A673 (cell line): Measurements from ENCODE around the gene MRPL9.

Source experiments
- EZH2 ChIP-seq: fragments of 200-600 bp; sonication (generic); IDR thresholded peaks from 2 replicates; pipeline ENCODE4 v1.6.1; 2017; ENCODE audit warnings: borderline replicate concordance, low read depth, mild to moderate bottlenecking, mixed read lengths, antibody characterized with exemption, low read length; ENCODE audit not compliant: poor library complexity, severe bottlenecking
- TF ChIP-seq, protein P1 (sequence below): fragments of 300-800, 200-600 bp; sonication (generic); conservative IDR thresholded peaks from 2 replicates; pipeline ENCODE4 v1.5.1; 2017; ENCODE audit warnings: low read depth, mild to moderate bottlenecking, antibody characterized with exemption, low read length, moderate library complexity, mixed read lengths

DNA sequence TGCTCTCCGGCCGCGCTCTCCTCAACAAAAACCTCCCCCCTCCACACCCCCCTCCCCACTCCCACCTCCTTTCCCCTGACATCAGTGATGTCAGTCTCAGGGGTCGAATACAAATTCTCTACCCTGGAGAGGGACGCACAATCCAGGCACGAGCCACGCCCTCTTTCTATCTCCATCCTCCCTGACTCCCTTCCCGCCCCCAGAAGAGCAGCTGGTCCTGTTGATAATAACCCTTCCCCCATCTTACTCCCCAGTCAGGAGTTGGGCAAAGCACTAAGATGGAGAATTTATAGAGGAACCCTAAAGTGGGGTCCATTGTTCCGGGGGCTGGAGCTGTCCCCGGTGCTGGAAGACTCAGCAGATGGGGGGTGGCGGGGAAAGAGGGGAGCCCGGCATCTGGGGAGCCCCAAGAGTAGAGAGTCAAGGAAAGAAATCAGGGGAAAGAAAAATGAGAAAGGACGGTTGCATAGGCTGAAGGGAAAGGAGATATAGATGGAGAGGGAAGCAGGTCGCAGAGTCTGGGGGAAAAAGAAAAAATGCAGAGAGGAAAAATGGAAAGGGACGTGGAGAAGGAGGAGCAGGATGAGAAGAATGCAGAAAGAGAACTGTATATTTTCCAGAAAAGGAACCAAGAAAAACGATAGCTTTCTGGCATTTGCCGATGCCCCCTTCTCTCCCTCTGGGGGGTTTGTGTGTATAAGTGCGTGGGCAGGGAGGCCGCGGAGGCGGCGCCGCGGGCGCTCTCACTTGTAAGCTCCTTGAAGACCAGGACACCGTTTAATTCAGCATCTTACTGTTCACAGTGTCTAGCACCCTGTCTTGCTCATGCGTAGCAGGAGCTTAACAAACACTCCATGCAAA, 46.3 kb downstream of the MRPL9 start, which contains the start of gene CELF3:
- no peak for TF ChIP-seq EZH2
- TF ChIP-seq, protein P1, sequence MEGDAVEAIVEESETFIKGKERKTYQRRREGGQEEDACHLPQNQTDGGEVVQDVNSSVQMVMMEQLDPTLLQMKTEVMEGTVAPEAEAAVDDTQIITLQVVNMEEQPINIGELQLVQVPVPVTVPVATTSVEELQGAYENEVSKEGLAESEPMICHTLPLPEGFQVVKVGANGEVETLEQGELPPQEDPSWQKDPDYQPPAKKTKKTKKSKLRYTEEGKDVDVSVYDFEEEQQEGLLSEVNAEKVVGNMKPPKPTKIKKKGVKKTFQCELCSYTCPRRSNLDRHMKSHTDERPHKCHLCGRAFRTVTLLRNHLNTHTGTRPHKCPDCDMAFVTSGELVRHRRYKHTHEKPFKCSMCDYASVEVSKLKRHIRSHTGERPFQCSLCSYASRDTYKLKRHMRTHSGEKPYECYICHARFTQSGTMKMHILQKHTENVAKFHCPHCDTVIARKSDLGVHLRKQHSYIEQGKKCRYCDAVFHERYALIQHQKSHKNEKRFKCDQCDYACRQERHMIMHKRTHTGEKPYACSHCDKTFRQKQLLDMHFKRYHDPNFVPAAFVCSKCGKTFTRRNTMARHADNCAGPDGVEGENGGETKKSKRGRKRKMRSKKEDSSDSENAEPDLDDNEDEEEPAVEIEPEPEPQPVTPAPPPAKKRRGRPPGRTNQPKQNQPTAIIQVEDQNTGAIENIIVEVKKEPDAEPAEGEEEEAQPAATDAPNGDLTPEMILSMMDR = no peak
